ENCODE measurements around the gene LRRC56. TPM values are rescaled to one million over a fixed set of nuclear protein-coding genes. Genes with fewer than 3 reads are reported as not detected.

LRRC56 gene
- total and polyA plus RNA-seq, 11 donors, result 0.07 to 0.35 (median 0.20) TPM; not detected in 2

GRCh38 chr11:518463-519202 is 18.7 kb upstream of the LRRC56 start:
- TF ChIP-seq POLR2A (IDR thresholded peaks at IDR 0.05) (peak in 1 of 2 donors; percentile 61), CTCF (IDR thresholded peaks at IDR 0.05) (peak in 11 of 12 donors; percentile 96 to 100 (median 100))
- peak; percentile 85 to 98 (median 98) for ATAC-seq
- DNase-seq, result peak; percentile 86 to 95 (median 92)
- Histone ChIP-seq H3K4me1 (peaks cover 0 to 10% (median 4%) of the 10 kb centered on the region in 12 donors), H3K36me3 (peaks cover 0 to 16% (median 9%) of the 10 kb centered on the region in 9 donors), H3K4me3 (peak overlapping the region in 10 of 12 donors; percentile 2 to 49 (median 32)), H3K9me3 (peaks cover 0 to 14% (median 0%) of the 10 kb centered on the region in 12 donors), H3K27ac (peak overlapping the region in 11 of 12 donors; percentile 34 to 83 (median 73)), H3K27me3 (no peaks in the 10 kb centered on the region)
- intact Hi-C loops (cut with DNase I), result loop anchor here in 4 of 10 donors (1.0 to 10.0 kb wide), 5 partner anchors 12 to 314 kb away; partner anchors contain the start of genes BET1L (in 1 of the 4) and RIC8A (in 1 of the 4)
- 6 to 19% (median 10%) methylated on average over 25 to 74 of the region's 74 CpGs for WGBS, 4 donors

GRCh38 chr11:520428-521176 is 16.7 kb upstream of the LRRC56 start:
- no peak for TF ChIP-seq CTCF (IDR thresholded peaks at IDR 0.05)
- no peak for TF ChIP-seq POLR2A (IDR thresholded peaks at IDR 0.05)
- ATAC-seq, result no peak
- no peaks in the 10 kb centered on the region for H3K36me3 ChIP-seq
- peak in 1 of 5 donors; percentile 27 for DNase-seq
- H3K4me3 ChIP-seq, result no peak overlapping the region
- no peaks in the 10 kb centered on the region for H3K27me3 ChIP-seq
- intact Hi-C loops (cut with DNase I), result no loop called here
- peaks cover 0 to 14% (median 0%) of the 10 kb centered on the region in 12 donors for H3K9me3 ChIP-seq
- 92 to 93% (median 93%) methylated on average over 39 of the region's 39 CpGs for WGBS, 4 donors
- H3K4me1 ChIP-seq, result peaks cover 0 to 10% (median 4%) of the 10 kb centered on the region in 12 donors
- H3K27ac ChIP-seq, result no peak overlapping the region

GRCh38 chr11:521177-521688 is 16.1 kb upstream of the LRRC56 start:
- no peaks in the 10 kb centered on the region for H3K27me3 ChIP-seq
- WGBS, 4 donors, result 90 to 91% (median 90%) methylated on average over 10 of the region's 10 CpGs
- no peak for TF ChIP-seq POLR2A (IDR thresholded peaks at IDR 0.05)
- TF ChIP-seq CTCF (IDR thresholded peaks at IDR 0.05), result no peak
- no peaks in the 10 kb centered on the region for H3K36me3 ChIP-seq
- peaks cover 0 to 11% (median 0%) of the 10 kb centered on the region in 12 donors for H3K9me3 ChIP-seq
- DNase-seq (no peak), ATAC-seq (no peak)
- no peak overlapping the region for H3K4me3 ChIP-seq
- H3K27ac ChIP-seq, result no peak overlapping the region
- intact Hi-C loops (cut with DNase I), result no loop called here
- peaks cover 0 to 10% (median 4%) of the 10 kb centered on the region in 12 donors for H3K4me1 ChIP-seq

- intact Hi-C loops (cut with DNase I), result no loop called here
- ATAC-seq (no peak), DNase-seq (no peak)
- H3K9me3 ChIP-seq, result no peaks in the 10 kb centered on the region
- H3K36me3 ChIP-seq, result peaks cover 0 to 3% (median 0%) of the 10 kb centered on the region in 9 donors
- no peak overlapping the region for H3K4me3 ChIP-seq
- no peaks in the 10 kb centered on the region for H3K27me3 ChIP-seq
- no peak overlapping the region for H3K27ac ChIP-seq
- no peak for TF ChIP-seq CTCF (IDR thresholded peaks at IDR 0.05)
- no peak for TF ChIP-seq POLR2A (IDR thresholded peaks at IDR 0.05)
- WGBS, 4 donors, result 79 to 84% (median 82%) methylated on average over 14 to 17 of the region's 17 CpGs
- no peaks in the 10 kb centered on the region for H3K4me1 ChIP-seq
These were observed 11.1 kb upstream of the LRRC56 start for GRCh38 chr11:526192-526591.

Data from heart left ventricle (tissue), 16 donors.